Peyer's patch (tissue), 4 donors: ENCODE measurements around the gene SPR.

Experiments
- POLR2A ChIP-seq, 2 donors: fragments of 450-650 bp; IDR thresholded peaks; one replicate each; pipeline ENCODE4 v1.5.1; 2017; ENCODE audit warnings: antibody characterized with exemption in 2 of 2, mild to moderate bottlenecking in 2 of 2, moderate library complexity in 2 of 2
- TF ChIP-seq, protein P1 (sequence below), 6 experiments: fragments of 450-650 bp in 4 of 6; fragments of 200-600 bp in 2 of 6; sonication (generic) in 1 of 6; IDR thresholded peaks; one replicate each; pipeline ENCODE4 v1.5.1; 2017 to 2019; ENCODE audit warnings: antibody characterized with exemption in 6 of 6, mild to moderate bottlenecking in 3 of 6, moderate library complexity in 1 of 6

DNA sequence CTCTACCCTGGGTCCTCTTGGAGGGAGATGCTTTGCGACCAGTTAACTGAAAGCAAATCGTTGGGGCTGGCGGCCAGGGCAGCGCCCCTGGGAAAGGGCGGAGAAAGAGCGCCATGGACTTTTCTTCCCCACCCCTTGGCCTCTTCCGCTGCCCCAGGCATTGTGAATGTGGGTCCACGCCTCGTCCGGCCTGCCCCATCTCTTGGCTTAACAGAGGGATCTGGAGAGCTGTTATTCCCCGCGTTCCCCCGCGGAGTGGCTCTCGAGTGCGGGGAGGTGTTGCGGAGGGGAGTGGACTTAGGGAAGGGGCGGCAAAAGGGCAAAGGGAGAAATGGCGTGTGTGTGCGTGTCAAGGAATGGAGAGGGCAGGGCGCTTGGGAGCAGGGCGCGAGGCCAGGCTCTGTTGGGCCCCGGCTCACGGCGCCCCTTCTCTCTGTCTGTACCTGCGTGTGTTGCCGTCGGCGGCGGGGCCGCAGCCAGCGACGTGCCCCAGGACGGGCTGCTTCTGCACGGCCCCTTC is 36.7 kb downstream of the SPR start:
- TF ChIP-seq POLR2A (IDR thresholded peaks at IDR 0.05), result no peak
- TF ChIP-seq, protein P1, sequence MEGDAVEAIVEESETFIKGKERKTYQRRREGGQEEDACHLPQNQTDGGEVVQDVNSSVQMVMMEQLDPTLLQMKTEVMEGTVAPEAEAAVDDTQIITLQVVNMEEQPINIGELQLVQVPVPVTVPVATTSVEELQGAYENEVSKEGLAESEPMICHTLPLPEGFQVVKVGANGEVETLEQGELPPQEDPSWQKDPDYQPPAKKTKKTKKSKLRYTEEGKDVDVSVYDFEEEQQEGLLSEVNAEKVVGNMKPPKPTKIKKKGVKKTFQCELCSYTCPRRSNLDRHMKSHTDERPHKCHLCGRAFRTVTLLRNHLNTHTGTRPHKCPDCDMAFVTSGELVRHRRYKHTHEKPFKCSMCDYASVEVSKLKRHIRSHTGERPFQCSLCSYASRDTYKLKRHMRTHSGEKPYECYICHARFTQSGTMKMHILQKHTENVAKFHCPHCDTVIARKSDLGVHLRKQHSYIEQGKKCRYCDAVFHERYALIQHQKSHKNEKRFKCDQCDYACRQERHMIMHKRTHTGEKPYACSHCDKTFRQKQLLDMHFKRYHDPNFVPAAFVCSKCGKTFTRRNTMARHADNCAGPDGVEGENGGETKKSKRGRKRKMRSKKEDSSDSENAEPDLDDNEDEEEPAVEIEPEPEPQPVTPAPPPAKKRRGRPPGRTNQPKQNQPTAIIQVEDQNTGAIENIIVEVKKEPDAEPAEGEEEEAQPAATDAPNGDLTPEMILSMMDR (IDR thresholded peaks at IDR 0.05), result no peak
